ENCODE results near the gene MREG. TPM values are rescaled to one million over a fixed set of nuclear protein-coding genes. Genes with fewer than 3 reads are reported as not detected.
"Not testable (repeated sequence)": the region's sequence is repeated elsewhere in the genome, so short reads cannot be mapped to it uniquely, and the experiment has no call there.

MREG gene
- total RNA-seq, 1 donor from 2014 or later: 19.1 TPM

DNA sequence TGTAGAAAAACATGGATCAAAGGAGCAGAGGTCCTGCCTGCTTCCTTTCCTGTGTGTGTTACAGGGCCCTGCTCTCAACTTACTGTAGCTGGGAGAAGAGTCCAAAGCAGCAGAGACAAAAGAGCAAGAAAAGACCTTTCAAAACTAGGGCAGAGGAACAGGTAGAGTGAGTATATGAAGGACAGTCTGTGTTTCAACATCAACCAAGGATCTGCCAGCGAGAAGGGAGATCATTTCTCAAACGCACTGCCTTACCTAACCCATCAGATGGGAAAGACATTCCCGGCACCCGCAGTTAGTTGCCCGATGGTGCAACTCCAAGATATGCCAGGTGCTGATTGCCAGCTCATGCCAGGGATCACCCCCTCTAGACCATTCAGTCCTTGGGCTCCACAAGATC, 41.7 kb downstream of the MREG start:
- H3K4me1 Mint-ChIP-seq: no peaks in the 10 kb centered on the region
- Histone ChIP-seq H3K27ac (no peak overlapping the region), H3K79me2 (ENCODE audit: low read depth) (peaks cover 24% of the 10 kb centered on the region), H4K20me1 (ENCODE audit: low read depth) (no peaks in the 10 kb centered on the region), H2AFZ (replicated peaks) (no peak overlapping the region), H3K4me3 (no peak overlapping the region), H3K4me1 (peaks cover 5% of the 10 kb centered on the region), H3K36me3 (no peaks in the 10 kb centered on the region), H3K27me3 (no peaks in the 10 kb centered on the region), H3K9ac (no peak overlapping the region), H3K4me2 (no peak overlapping the region), H3F3A (ENCODE audit: low read depth) (no peaks in the 10 kb centered on the region), H3K9me3 (ENCODE audit: low read depth) (no peaks in the 10 kb centered on the region)
- no peak overlapping the region for H3K4me3 Mint-ChIP-seq
- no peaks in the 10 kb centered on the region for H3K27me3 Mint-ChIP-seq (ENCODE audit: insufficient read depth, low read depth)
- peak overlapping the region; percentile 39 for H3K27ac Mint-ChIP-seq
- no peaks in the 10 kb centered on the region for H3K9me3 Mint-ChIP-seq
- H3K36me3 Mint-ChIP-seq: peaks cover 8% of the 10 kb centered on the region
- DNase-seq (ENCODE audit: low spot score): no peak
- TF ChIP-seq EZH2 (IDR thresholded peaks at IDR 0.05): no peak
- TF ChIP-seq, protein P1, sequence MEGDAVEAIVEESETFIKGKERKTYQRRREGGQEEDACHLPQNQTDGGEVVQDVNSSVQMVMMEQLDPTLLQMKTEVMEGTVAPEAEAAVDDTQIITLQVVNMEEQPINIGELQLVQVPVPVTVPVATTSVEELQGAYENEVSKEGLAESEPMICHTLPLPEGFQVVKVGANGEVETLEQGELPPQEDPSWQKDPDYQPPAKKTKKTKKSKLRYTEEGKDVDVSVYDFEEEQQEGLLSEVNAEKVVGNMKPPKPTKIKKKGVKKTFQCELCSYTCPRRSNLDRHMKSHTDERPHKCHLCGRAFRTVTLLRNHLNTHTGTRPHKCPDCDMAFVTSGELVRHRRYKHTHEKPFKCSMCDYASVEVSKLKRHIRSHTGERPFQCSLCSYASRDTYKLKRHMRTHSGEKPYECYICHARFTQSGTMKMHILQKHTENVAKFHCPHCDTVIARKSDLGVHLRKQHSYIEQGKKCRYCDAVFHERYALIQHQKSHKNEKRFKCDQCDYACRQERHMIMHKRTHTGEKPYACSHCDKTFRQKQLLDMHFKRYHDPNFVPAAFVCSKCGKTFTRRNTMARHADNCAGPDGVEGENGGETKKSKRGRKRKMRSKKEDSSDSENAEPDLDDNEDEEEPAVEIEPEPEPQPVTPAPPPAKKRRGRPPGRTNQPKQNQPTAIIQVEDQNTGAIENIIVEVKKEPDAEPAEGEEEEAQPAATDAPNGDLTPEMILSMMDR (IDR thresholded peaks at IDR 0.05): no peak

DNA sequence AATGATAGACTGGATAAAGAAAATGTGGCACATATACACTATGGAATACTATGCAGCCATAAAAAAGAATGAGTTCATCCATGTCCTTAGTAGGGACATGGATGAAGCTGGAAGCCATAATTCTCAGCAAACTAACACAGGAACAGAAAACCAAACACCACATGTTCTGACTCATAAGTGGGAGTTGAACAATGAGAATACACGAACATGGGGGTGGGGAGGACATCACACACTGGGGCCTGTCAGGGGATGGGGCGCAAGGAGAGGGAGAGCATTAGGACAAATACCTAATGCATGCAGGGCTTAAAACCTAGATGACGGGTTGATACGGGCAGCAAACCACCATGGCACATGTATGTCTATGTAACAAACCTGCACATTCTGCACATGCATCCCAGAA, 42.5 kb downstream of the MREG start:
- not testable (repeated sequence) for DNase-seq (ENCODE audit: low spot score); H3F3A ChIP-seq (ENCODE audit: low read depth); H4K20me1 ChIP-seq (ENCODE audit: low read depth); H3K4me3 ChIP-seq; H3K27me3 Mint-ChIP-seq (ENCODE audit: insufficient read depth, low read depth); H3K4me1 ChIP-seq; H3K4me2 ChIP-seq; H3K9me3 ChIP-seq (ENCODE audit: low read depth); H3K27ac Mint-ChIP-seq; H3K27me3 ChIP-seq; H3K9ac ChIP-seq; H2AFZ ChIP-seq (replicated peaks); H3K36me3 ChIP-seq; H3K27ac ChIP-seq; H3K4me1 Mint-ChIP-seq; H3K9me3 Mint-ChIP-seq; H3K4me3 Mint-ChIP-seq; H3K36me3 Mint-ChIP-seq
- H3K79me2 ChIP-seq (ENCODE audit: low read depth): peaks cover 24% of the 10 kb centered on the region

DNA sequence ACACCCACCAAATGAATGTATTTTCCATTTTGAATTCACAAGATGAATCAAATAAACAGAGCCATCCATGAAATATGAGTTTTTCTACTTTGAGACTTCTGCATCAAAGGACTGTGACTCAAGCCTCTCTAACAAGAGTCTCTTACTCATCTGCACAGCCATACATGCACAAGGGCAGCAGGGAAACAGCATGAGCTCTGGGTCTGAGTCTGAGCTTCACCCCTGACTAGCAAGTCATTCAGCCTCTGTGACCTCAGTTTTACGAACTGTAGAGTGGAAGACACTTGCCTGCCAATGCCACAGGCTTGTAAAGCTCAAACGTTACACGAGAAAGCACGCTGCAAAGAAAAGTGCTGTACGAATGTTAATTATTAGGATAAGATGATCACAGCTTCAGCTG, 42.9 kb downstream of the MREG start:
- H3K27ac Mint-ChIP-seq: no peak overlapping the region
- H3K79me2 ChIP-seq (ENCODE audit: low read depth): peaks cover 24% of the 10 kb centered on the region
- H3K9me3 ChIP-seq (ENCODE audit: low read depth): no peaks in the 10 kb centered on the region
- no peak overlapping the region for H3K4me3 Mint-ChIP-seq
- no peak overlapping the region for H2AFZ ChIP-seq (replicated peaks)
- H3K4me2 ChIP-seq: no peak overlapping the region
- H3K27me3 ChIP-seq: no peaks in the 10 kb centered on the region
- H3K4me3 ChIP-seq: no peak overlapping the region
- no peak for DNase-seq (ENCODE audit: low spot score)
- H3K4me1 Mint-ChIP-seq: no peaks in the 10 kb centered on the region
- no peaks in the 10 kb centered on the region for H3F3A ChIP-seq (ENCODE audit: low read depth)
- H3K4me1 ChIP-seq: peaks cover 5% of the 10 kb centered on the region
- no peaks in the 10 kb centered on the region for H3K9me3 Mint-ChIP-seq
- no peaks in the 10 kb centered on the region for H3K36me3 ChIP-seq
- no peaks in the 10 kb centered on the region for H4K20me1 ChIP-seq (ENCODE audit: low read depth)
- H3K27me3 Mint-ChIP-seq (ENCODE audit: insufficient read depth, low read depth): no peaks in the 10 kb centered on the region
- H3K36me3 Mint-ChIP-seq: peaks cover 8% of the 10 kb centered on the region
- H3K9ac ChIP-seq: no peak overlapping the region
- TF ChIP-seq, protein P1 (IDR thresholded peaks at IDR 0.05): no peak
- TF ChIP-seq EZH2phosphoT487 (IDR thresholded peaks at IDR 0.05) (no peak), EZH2 (IDR thresholded peaks at IDR 0.05) (no peak)
- no peak overlapping the region for H3K27ac ChIP-seq

DNA sequence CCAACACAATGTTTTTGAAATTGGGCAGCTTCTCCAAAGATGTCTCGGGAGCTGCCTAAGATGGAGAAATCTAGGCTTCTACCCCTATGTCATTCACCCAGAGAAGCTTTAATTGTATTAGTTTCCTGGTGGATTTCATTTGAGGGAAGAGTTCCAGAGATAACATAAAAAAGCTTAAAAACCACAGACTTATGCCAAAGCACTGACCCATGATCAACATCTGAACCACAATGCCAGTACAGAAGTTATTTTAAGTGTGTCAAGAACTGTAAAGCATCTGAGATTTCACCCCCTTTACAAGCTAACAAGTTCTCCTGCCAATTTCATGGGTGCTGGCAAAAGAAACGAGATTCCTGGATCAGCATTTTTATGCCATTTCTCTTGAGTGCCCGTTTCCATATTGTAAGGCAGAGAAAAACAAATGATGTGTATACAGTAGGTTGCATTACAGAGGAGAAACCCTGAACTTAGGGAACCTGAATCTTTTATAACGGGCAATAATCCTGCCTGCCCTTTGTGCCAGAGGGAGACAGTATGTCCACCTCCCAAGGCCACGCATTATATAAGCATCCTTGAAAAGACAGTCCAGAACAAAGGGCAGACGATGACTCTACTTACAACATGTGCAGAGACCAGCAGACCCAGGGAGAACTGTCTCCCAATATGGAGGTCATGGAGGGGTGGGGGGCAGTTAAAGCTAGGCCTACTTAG, 44.1 kb downstream of the MREG start:
- Mint-ChIP-seq H3K27ac (no peak overlapping the region), H3K36me3 (peaks cover 8% of the 10 kb centered on the region), H3K4me3 (no peak overlapping the region), H3K27me3 (ENCODE audit: insufficient read depth, low read depth) (no peaks in the 10 kb centered on the region), H3K9me3 (no peaks in the 10 kb centered on the region), H3K4me1 (no peaks in the 10 kb centered on the region)
- no peaks in the 10 kb centered on the region for H3K36me3 ChIP-seq
- H3K4me3 ChIP-seq: no peak overlapping the region
- DNase-seq (ENCODE audit: low spot score): no peak
- H4K20me1 ChIP-seq (ENCODE audit: low read depth): no peaks in the 10 kb centered on the region
- H3K9ac ChIP-seq: no peak overlapping the region
- H2AFZ ChIP-seq (replicated peaks): no peak overlapping the region
- H3K4me1 ChIP-seq: peaks cover 3% of the 10 kb centered on the region
- no peaks in the 10 kb centered on the region for H3K9me3 ChIP-seq (ENCODE audit: low read depth)
- no peaks in the 10 kb centered on the region for H3F3A ChIP-seq (ENCODE audit: low read depth)
- no peak overlapping the region for H3K27ac ChIP-seq
- H3K79me2 ChIP-seq (ENCODE audit: low read depth): peaks cover 24% of the 10 kb centered on the region
- H3K27me3 ChIP-seq: no peaks in the 10 kb centered on the region
- TF ChIP-seq EZH2phosphoT487 (IDR thresholded peaks at IDR 0.05): no peak
- TF ChIP-seq EZH2 (IDR thresholded peaks at IDR 0.05): no peak
- TF ChIP-seq, protein P1 (IDR thresholded peaks at IDR 0.05): no peak
- H3K4me2 ChIP-seq: no peak overlapping the region

All from neural progenitor cell (in vitro differentiated cells).